ENCODE data around the gene MMD. TPM values are rescaled to one million over a fixed set of nuclear protein-coding genes. Genes with fewer than 3 reads are reported as not detected.

Gene MMD
- total RNA-seq, 3 donors from 2014 or later = 10.3 to 22.8 (median 14.7) TPM

GRCh38 chr17:55458978-55459377 is 37.3 kb upstream of the MMD start:
- ATAC-seq (no peak), DNase-seq (no peak)
- Histone ChIP-seq H3K4me1 (ENCODE audit: low read depth) (no peaks in the 10 kb centered on the region), H3K4me3 (no peak overlapping the region), H3K9me3 (no peaks in the 10 kb centered on the region), H3K36me3 (ENCODE audit: low read depth) (no peaks in the 10 kb centered on the region)
- TF ChIP-seq CTCF (IDR thresholded peaks at IDR 0.05) = no peak
- intact Hi-C loops (cut with DNase I, micrococcal nuclease) = no loop called here

- ATAC-seq (no peak), DNase-seq (no peak)
- Histone ChIP-seq H3K4me1 (ENCODE audit: low read depth) (no peaks in the 10 kb centered on the region), H3K9me3 (no peaks in the 10 kb centered on the region), H3K4me3 (no peak overlapping the region), H3K36me3 (ENCODE audit: low read depth) (no peaks in the 10 kb centered on the region)
- TF ChIP-seq CTCF (IDR thresholded peaks at IDR 0.05) = no peak
- intact Hi-C loops (cut with DNase I, micrococcal nuclease) = no loop called here
Measured at GRCh38 chr17:55458287-55458900, 36.8 kb upstream of the MMD start.

- Histone ChIP-seq H3K36me3 (ENCODE audit: low read depth) (no peaks in the 10 kb centered on the region), H3K4me1 (ENCODE audit: low read depth) (no peaks in the 10 kb centered on the region), H3K9me3 (no peaks in the 10 kb centered on the region), H3K4me3 (no peak overlapping the region)
- DNase-seq = no peak
- no peak for ATAC-seq
- no peak for TF ChIP-seq CTCF (IDR thresholded peaks at IDR 0.05)
- intact Hi-C loops (cut with DNase I, micrococcal nuclease) = no loop called here
Measured at GRCh38 chr17:55456307-55457240, 34.9 kb upstream of the MMD start.

GRCh38 chr17:55454906-55455474 is 33.4 kb upstream of the MMD start:
- peaks cover 7% of the 10 kb centered on the region for H3K4me1 ChIP-seq (ENCODE audit: low read depth)

More at GRCh38 chr17:55454906-55455474, 33.4 kb upstream of the MMD start:
- H3K36me3 ChIP-seq (ENCODE audit: low read depth) = no peaks in the 10 kb centered on the region
- H3K9me3 ChIP-seq = no peaks in the 10 kb centered on the region
- intact Hi-C loops (cut with DNase I, micrococcal nuclease) = no loop called here
- no peak for TF ChIP-seq CTCF (IDR thresholded peaks at IDR 0.05)
- peak; percentile 59 for ATAC-seq
- H3K4me3 ChIP-seq = no peak overlapping the region
- no peak for DNase-seq
